Small intestine (tissue), 16 donors: Measurements from ENCODE around the gene SLC44A2. TPM values are rescaled to one million over a fixed set of nuclear protein-coding genes. Genes with fewer than 3 reads are reported as not detected.

Source experiments
- DNase-seq, 2 donors: peaks; one replicate each; pipeline versions ENCODE4 v3.0.0 to v3.0.0-alpha.2; 2013
- FAIRE-seq: peaks from 2 replicates; lab custom pipeline; 2012; peaks lifted over from hg19 to GRCh38; lab: Jason Lieb, UNC
- H3K27ac ChIP-seq, 3 donors: one replicate each; pipeline ENCODE4 v1.5.1; 2013; ENCODE audit warnings: low read length in 2 of 3, mild to moderate bottlenecking in 2 of 3, control low read depth in 1 of 3, inconsistent platforms in 1 of 3, low read depth in 1 of 3, moderate library complexity in 1 of 3
- H3K27me3 ChIP-seq, 3 donors: one replicate each; pipeline ENCODE4 v1.6.1; 2013; ENCODE audit warnings: low read length in 3 of 3, inconsistent platforms in 1 of 3; ENCODE audit not compliant: control insufficient read depth in 3 of 3, insufficient read depth in 3 of 3
- H3K36me3 ChIP-seq, 3 donors: one replicate each; pipeline ENCODE4 v1.6.1; 2013; ENCODE audit warnings: low read length in 3 of 3, inconsistent platforms in 1 of 3, low read depth in 1 of 3, mild to moderate bottlenecking in 1 of 3, moderate library complexity in 1 of 3; ENCODE audit not compliant: control insufficient read depth in 3 of 3, insufficient read depth in 2 of 3
- H3K4me1 ChIP-seq, 3 donors: one replicate each; pipeline ENCODE4 v1.6.1; 2013; ENCODE audit warnings: low read length in 2 of 3, inconsistent platforms in 1 of 3, low read depth in 1 of 3, mild to moderate bottlenecking in 1 of 3, moderate library complexity in 1 of 3; ENCODE audit not compliant: control insufficient read depth in 3 of 3, insufficient read depth in 2 of 3
- H3K4me3 ChIP-seq, 3 donors: one replicate each; pipeline ENCODE4 v1.5.1; 2013; ENCODE audit warnings: low read length in 3 of 3, control low read depth in 1 of 3, inconsistent platforms in 1 of 3, low read depth in 1 of 3, mild to moderate bottlenecking in 1 of 3, moderate library complexity in 1 of 3
- H3K9me3 ChIP-seq, 2 donors: one replicate each; pipeline ENCODE4 v1.6.1; 2013; ENCODE audit warnings: low read depth in 1 of 2, low read length in 1 of 2; ENCODE audit not compliant: control insufficient read depth in 2 of 2, insufficient read depth in 1 of 2
- WGBS, 3 donors: extraction: QIAGEN DNeasy Blood & Tissue Kit; methylation state at CpG; one replicate each; pipeline ENCODE4 v1.1.7; 2013; 5-methylcytosine and 5-hydroxymethylcytosine counted together
- long read RNA-seq, 10 donors: transcript quantifications; one replicate each; lab custom pipeline, GENCODE V29; 2026
- polyA plus RNA-seq, 4 donors: library from polyadenylated mRNA; stranded (reverse) in 3 of 4; unstranded in 1 of 4; fragments of 200-250 nt in 3 of 4; fragments of 120-200 nt in 1 of 4; gene quantifications; one replicate each; pipeline versions ENCODE4 v1.2.1 to v1.2.3, GENCODE V29; 2013
- donor health status: healthy with polysubstance abuse.
- donor health status: control.
- donor health status: control.
- donor health status: Bipolar disorder and iron deficiency.
- donor health status: healthy.

SLC44A2 gene
- polyA plus RNA-seq: 10 to 100 TPM in 3 of 4 donors, 1 to 10 TPM in 1; 5.7 to 41.6 (median 19.0) TPM
- long read RNA-seq, donor 1: 0 reads
- long read RNA-seq, donor 2, partial matches to known transcripts: 0 of 4 reads
- long read RNA-seq, donor 2, other reads (novel, unspliced or antisense): 0 of 4 reads
- long read RNA-seq, donor 3, partial matches to known transcripts: 0 of 3 reads
- long read RNA-seq, donor 3, other reads (novel, unspliced or antisense): 0 of 3 reads
- long read RNA-seq, donor 4: 0 reads
- long read RNA-seq, donor 5, partial matches to known transcripts: 0 of 2 reads
- long read RNA-seq, donor 5, other reads (novel, unspliced or antisense): 0 of 2 reads
- long read RNA-seq, donor 6, partial matches to known transcripts: 0 of 1 reads
- long read RNA-seq, donor 6, other reads (novel, unspliced or antisense): 0 of 1 reads
- long read RNA-seq, donor 7, transcript SLC44A2-202 (22 exons, 3,301 nt): major isoform, 13 of 88 reads
- long read RNA-seq, donor 7, partial matches to known transcripts: 67 of 88 reads
- long read RNA-seq, donor 7, other reads (novel, unspliced or antisense): 6 of 88 reads
- long read RNA-seq, donor 8, partial matches to known transcripts: 0 of 2 reads
- long read RNA-seq, donor 8, other reads (novel, unspliced or antisense): 0 of 2 reads
- long read RNA-seq, donor 9: 0 reads
- long read RNA-seq, donor 10, transcript SLC44A2-201 (22 exons, 3,671 nt): major isoform, 5 of 10 reads
- long read RNA-seq, donor 10, transcript SLC44A2-202 (22 exons, 3,301 nt): major isoform, 5 of 10 reads
- long read RNA-seq, donor 10, partial matches to known transcripts: 0 of 10 reads
- long read RNA-seq, donor 10, other reads (novel, unspliced or antisense): 0 of 10 reads

GRCh38 chr19:10625003-10625761 lies at the start of gene SLC44A2:
Gene SLC44A2 (plus strand): TSS chr19:10625553. CDS start chr19:10625634, 81 bp downstream.
- Histone ChIP-seq H3K4me1 (peaks cover 2 to 13% (median 4%) of the 10 kb centered on the region in 3 donors), H3K27me3 (no peaks in the 10 kb centered on the region), H3K27ac (peak within 1 kb of the TSS in 2 of 3 donors; percentile 29 to 34), H3K4me3 (peak within 1 kb of the TSS; percentile 53 to 65 (median 57)), H3K9me3 (no peaks in the 10 kb centered on the region), H3K36me3 (peaks cover 0 to 23% (median 0%) of the 10 kb centered on the region in 3 donors)
- FAIRE-seq (no peak), DNase-seq (peak; percentile 87 to 88)
- WGBS, 3 donors: 14 to 30% (median 25%) methylated on average over 33 to 53 of the region's 53 CpGs

- DNase-seq (no peak), FAIRE-seq (no peak)
- Histone ChIP-seq H3K4me3 (no peak overlapping the region), H3K27me3 (no peaks in the 10 kb centered on the region), H3K4me1 (no peaks in the 10 kb centered on the region), H3K9me3 (no peaks in the 10 kb centered on the region), H3K27ac (no peak overlapping the region), H3K36me3 (peaks cover 0 to 77% (median 1%) of the 10 kb centered on the region in 3 donors)
- 74 to 95% (median 81%) methylated on average over 6 of the region's 6 CpGs for WGBS, 3 donors
Observed at GRCh38 chr19:10577951-10578350, 47.4 kb upstream of the SLC44A2 start.

GRCh38 chr19:10580979-10581631 lies 44.2 kb upstream of the SLC44A2 start:
- FAIRE-seq (no peak), DNase-seq (peak; percentile 88 to 91)
- Histone ChIP-seq H3K9me3 (no peaks in the 10 kb centered on the region), H3K4me1 (no peaks in the 10 kb centered on the region), H3K27me3 (no peaks in the 10 kb centered on the region), H3K27ac (no peak overlapping the region), H3K36me3 (peaks cover 0 to 70% (median 5%) of the 10 kb centered on the region in 3 donors), H3K4me3 (no peak overlapping the region)
- 30 to 36% (median 32%) methylated on average over 31 of the region's 31 CpGs for WGBS, 3 donors

GRCh38 chr19:10582091-10582490 lies 43.3 kb upstream of the SLC44A2 start:
- WGBS, 3 donors: 87 to 94% (median 88%) methylated on average over 13 of the region's 13 CpGs
- no peaks in the 10 kb centered on the region for H3K9me3 ChIP-seq

GRCh38 chr19:10583036-10583776 lies 42.1 kb upstream of the SLC44A2 start:
- H3K9me3 ChIP-seq: no peaks in the 10 kb centered on the region
- no peak overlapping the region for H3K4me3 ChIP-seq
- H3K4me1 ChIP-seq: no peaks in the 10 kb centered on the region
- DNase-seq (no peak), FAIRE-seq (no peak)
- peaks cover 0 to 5% (median 0%) of the 10 kb centered on the region in 3 donors for H3K27me3 ChIP-seq
- H3K36me3 ChIP-seq: peaks cover 0 to 58% (median 5%) of the 10 kb centered on the region in 3 donors
- H3K27ac ChIP-seq: no peak overlapping the region
- WGBS, 3 donors: 80 to 88% (median 86%) methylated on average over 9 of the region's 9 CpGs

More at GRCh38 chr19:10582091-10582490, 43.3 kb upstream of the SLC44A2 start:
- Histone ChIP-seq H3K27ac (no peak overlapping the region), H3K27me3 (peaks cover 0 to 4% (median 0%) of the 10 kb centered on the region in 3 donors), H3K4me1 (no peaks in the 10 kb centered on the region), H3K36me3 (peaks cover 0 to 66% (median 5%) of the 10 kb centered on the region in 3 donors), H3K4me3 (no peak overlapping the region)
- FAIRE-seq: no peak
- DNase-seq: no peak

GRCh38 chr19:10586396-10586795 lies 39.0 kb upstream of the SLC44A2 start:
- no peaks in the 10 kb centered on the region for H3K4me1 ChIP-seq
- H3K4me3 ChIP-seq: peak overlapping the region in 2 of 3 donors; percentile 76 to 77
- no peak for FAIRE-seq
- no peaks in the 10 kb centered on the region for H3K9me3 ChIP-seq
- peaks cover 0 to 26% (median 4%) of the 10 kb centered on the region in 3 donors for H3K36me3 ChIP-seq
- 34 to 70% (median 46%) methylated on average over 6 of the region's 6 CpGs for WGBS, 3 donors
- H3K27me3 ChIP-seq: peaks cover 0 to 5% (median 0%) of the 10 kb centered on the region in 3 donors
- no peak overlapping the region for H3K27ac ChIP-seq
- DNase-seq: no peak
